Glutamatergic neuron (in vitro differentiated cells): ENCODE measurements around the gene KIF6. TPM values are rescaled to one million over a fixed set of nuclear protein-coding genes. Genes with fewer than 3 reads are reported as not detected.

ENCODE experiments used
- DNase-seq: peaks from one replicate; pipeline ENCODE4 v3.0.0; 2022
- H3K27ac Mint-ChIP-seq: one replicate; pipeline ENCODE4 v1.8.0; 2020; ENCODE audit warnings: mild to moderate bottlenecking, mixed read lengths, inconsistent platforms; ENCODE audit not compliant: unreplicated experiment
- H3K27me3 Mint-ChIP-seq: one replicate; pipeline ENCODE4 v1.8.0; 2020; ENCODE audit warnings: mild to moderate bottlenecking, moderate library complexity, mixed read lengths, inconsistent platforms; ENCODE audit not compliant: unreplicated experiment
- H3K36me3 Mint-ChIP-seq: one replicate; pipeline ENCODE4 v1.8.0; 2020; ENCODE audit warnings: mild to moderate bottlenecking, mixed read lengths, inconsistent platforms; ENCODE audit not compliant: unreplicated experiment
- H3K4me1 Mint-ChIP-seq: one replicate; pipeline ENCODE4 v1.8.0; 2020; ENCODE audit warnings: mild to moderate bottlenecking, low read depth, mixed read lengths, inconsistent platforms; ENCODE audit not compliant: unreplicated experiment
- H3K4me3 Mint-ChIP-seq: one replicate; pipeline ENCODE4 v1.8.0; 2020; ENCODE audit warnings: mild to moderate bottlenecking, mixed read lengths, inconsistent platforms; ENCODE audit not compliant: unreplicated experiment
- H3K9me3 Mint-ChIP-seq: one replicate; pipeline ENCODE4 v1.8.0; 2020; ENCODE audit warnings: mild to moderate bottlenecking, moderate library complexity, mixed read lengths, inconsistent platforms; ENCODE audit not compliant: unreplicated experiment
- CTCF ChIP-seq: fragments of 200-600 bp; sonication (generic); IDR thresholded peaks from one replicate; pipeline ENCODE4 v1.5.0; 2021; ENCODE audit not compliant: partially characterized antibody, unreplicated experiment
- total RNA-seq: library from RNA; stranded (reverse); fragmentation: NEBNext Ultra II Directional; extraction: Animal tissue kit (Norgen Biotek cat#: 25700); gene quantifications from one replicate; pipeline ENCODE4 v1.2.1, GENCODE V29; 2021; ENCODE audit not compliant: unreplicated experiment

KIF6 gene
- total RNA-seq, 1 donor from 2014 or later, result 1.1 TPM

GRCh38 chr6:39327507-39327906 lies 397.7 kb downstream of the KIF6 start:
- TF ChIP-seq CTCF, result no peak
- Mint-ChIP-seq H3K4me1 (peaks cover 28% of the 10 kb centered on the region), H3K36me3 (no peaks in the 10 kb centered on the region), H3K27ac (peak overlapping the region; percentile 91), H3K27me3 (peaks cover 16% of the 10 kb centered on the region), H3K4me3 (peak overlapping the region; percentile 76), H3K9me3 (peaks cover 17% of the 10 kb centered on the region)
- DNase-seq, result peak; percentile 59

GRCh38 chr6:39322306-39322850 lies 402.8 kb downstream of the KIF6 start, which contains the start of gene KCNK16:
Gene KCNK16 (minus strand): TSS chr6:39322702. CDS start chr6:39322540, 162 bp downstream.
- H3K27ac Mint-ChIP-seq, result no peak within 1 kb of the TSS

GRCh38 chr6:39321761-39322160 lies 403.4 kb downstream of the KIF6 start:
- peaks cover 3% of the 10 kb centered on the region for H3K4me1 Mint-ChIP-seq
- peaks cover 11% of the 10 kb centered on the region for H3K9me3 Mint-ChIP-seq
- H3K27me3 Mint-ChIP-seq, result peaks cover 12% of the 10 kb centered on the region
- H3K36me3 Mint-ChIP-seq, result peaks cover 7% of the 10 kb centered on the region
- TF ChIP-seq CTCF, result no peak
- no peak for DNase-seq
- no peak overlapping the region for H3K27ac Mint-ChIP-seq
- H3K4me3 Mint-ChIP-seq, result no peak overlapping the region

More at GRCh38 chr6:39322306-39322850, 402.8 kb downstream of the KIF6 start, which contains the start of gene KCNK16:
- TF ChIP-seq CTCF, result no peak
- H3K9me3 Mint-ChIP-seq, result peaks cover 11% of the 10 kb centered on the region
- H3K27me3 Mint-ChIP-seq, result peaks cover 17% of the 10 kb centered on the region
- peaks cover 8% of the 10 kb centered on the region for H3K4me1 Mint-ChIP-seq
- H3K36me3 Mint-ChIP-seq, result peaks cover 7% of the 10 kb centered on the region
- DNase-seq, result no peak
- no peak within 1 kb of the TSS for H3K4me3 Mint-ChIP-seq

GRCh38 chr6:39320363-39320984 lies 404.7 kb downstream of the KIF6 start:
- H3K36me3 Mint-ChIP-seq, result peaks cover 7% of the 10 kb centered on the region
- H3K4me1 Mint-ChIP-seq, result no peaks in the 10 kb centered on the region
- H3K27ac Mint-ChIP-seq, result no peak overlapping the region
- H3K4me3 Mint-ChIP-seq, result no peak overlapping the region
- peaks cover 14% of the 10 kb centered on the region for H3K27me3 Mint-ChIP-seq
- no peak for TF ChIP-seq CTCF
- H3K9me3 Mint-ChIP-seq, result peaks cover 11% of the 10 kb centered on the region
- DNase-seq, result no peak
